Fibroblast of skin of right biceps (primary cell): ENCODE measurements around the gene RECQL5.
A peak's percentile ranks its signal among the peaks of the same experiment; 100 is the strongest.

Source experiments
- DNase-seq: peaks from one replicate; pipeline ENCODE4 v3.0.0-alpha.2; 2013

The RECQL5 gene

DNA sequence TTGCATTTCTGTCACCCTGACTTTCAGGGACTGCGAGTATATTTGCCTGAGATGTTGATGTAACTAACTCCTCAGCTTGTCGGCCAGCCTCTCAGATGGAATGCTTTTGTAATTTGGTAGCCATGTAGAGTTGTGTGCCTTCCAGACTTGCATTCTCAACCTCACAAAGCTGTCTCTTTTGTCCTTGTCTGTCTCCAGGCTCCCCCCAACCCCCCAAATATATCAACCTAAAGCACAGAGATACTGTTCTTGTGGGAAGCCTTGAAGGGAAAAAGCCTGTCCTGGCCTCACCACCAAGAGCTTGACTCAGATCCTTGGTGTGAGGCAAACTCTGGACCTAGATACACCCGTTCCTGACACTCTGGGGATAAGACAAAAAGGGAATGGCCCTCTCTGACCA, 18.5 kb upstream of the RECQL5 start:
- DNase-seq, result peak; percentile 14

DNA sequence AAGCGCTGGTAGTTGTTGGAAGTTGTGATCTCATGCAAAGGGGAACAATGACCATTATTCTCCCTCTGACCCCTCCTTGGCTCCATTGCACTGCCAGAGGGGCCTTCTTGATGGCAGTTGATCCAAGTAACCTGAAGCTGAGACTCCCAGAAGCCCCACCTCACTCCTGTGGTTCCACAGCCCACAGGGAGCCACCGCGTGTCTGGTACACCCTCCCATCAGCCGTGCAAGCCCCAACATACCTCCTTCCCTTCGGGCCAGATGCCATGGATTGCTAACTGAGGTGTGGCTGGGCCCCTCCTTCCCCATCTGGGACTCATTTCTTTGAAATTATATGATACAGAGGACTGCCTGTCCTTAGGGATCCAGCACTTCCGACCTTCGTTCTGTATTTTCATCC, 18.0 kb upstream of the RECQL5 start:
- peak; percentile 62 for DNase-seq

DNA sequence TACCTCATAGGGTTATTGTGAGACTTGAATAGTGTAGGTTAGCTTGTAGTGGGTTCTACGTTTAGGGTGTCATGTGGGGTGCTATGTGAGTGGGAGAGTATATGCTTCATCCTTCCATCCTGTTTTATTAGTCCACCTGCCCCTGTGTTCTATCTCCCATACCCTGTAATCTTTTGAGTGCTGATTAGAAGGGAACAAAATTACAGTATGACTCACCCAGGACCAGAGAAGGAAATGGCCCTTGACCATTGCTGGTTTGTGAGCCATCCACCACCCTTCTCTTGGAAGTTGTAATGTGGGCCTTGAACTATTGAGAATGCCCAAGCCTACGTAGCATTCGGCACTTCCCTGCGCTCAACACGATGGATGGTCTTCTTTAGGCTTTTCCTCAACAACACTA, 17.3 kb upstream of the RECQL5 start:
- no peak for DNase-seq

DNA sequence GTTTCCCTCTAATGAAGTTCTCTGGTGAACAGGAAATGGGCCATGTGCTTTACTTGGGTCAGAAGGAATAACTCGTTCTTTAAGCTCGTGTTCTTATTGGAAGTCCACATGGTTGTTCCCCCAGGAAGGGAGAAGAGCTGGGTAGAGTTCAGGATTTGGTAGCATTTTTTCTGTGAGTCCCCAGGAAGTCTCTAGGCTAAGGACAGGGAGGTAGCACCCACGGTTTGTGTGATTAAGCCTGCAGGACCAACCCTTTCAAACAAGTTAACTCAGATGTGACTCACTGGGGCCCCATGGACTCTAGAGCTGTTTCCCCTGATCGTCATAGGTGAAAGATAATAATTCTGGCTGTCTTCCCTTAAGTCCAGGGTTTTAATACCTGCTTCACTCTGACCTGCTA, 16.6 kb upstream of the RECQL5 start:
- DNase-seq, result peak; percentile 66

DNA sequence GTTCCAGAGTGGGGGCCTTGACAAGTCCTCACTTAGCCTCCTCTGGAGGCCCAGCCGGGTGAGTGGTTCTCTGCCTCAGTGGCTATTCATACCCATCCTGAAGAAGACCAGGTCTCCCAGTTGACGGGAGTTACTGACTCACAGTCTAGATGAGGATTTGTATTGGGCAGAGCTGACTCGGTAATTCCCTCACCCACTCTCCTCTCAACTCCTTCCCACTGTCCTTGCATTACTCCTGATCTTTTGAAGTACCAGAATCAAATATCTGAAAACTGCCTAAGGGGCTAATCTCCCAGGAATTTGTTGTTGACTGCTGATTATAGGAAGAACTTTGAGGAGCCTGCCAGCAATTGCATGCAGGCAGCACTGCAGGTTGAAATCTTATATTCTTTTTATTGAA, 14.3 kb upstream of the RECQL5 start:
- no peak for DNase-seq

DNA sequence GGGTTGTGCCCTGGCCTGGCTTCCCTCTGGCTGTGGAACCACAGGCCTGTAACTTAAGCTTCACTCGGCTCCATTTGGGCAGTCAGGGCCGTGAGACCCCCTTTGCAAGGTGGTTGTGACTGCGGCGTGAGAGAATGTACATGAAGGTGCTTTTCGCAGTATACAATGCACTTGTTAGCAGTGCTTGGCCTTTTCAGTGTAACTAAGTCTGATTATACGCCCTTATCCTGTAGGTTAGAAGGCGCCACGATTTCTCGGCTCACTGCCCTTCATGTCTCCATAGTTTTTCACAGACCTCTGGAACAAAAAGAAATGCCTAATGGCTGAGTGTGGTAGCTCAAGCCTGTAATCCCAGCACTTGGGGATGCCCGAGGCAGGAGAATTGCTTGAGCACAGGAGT, 13.5 kb upstream of the RECQL5 start:
- DNase-seq, result no peak

DNA sequence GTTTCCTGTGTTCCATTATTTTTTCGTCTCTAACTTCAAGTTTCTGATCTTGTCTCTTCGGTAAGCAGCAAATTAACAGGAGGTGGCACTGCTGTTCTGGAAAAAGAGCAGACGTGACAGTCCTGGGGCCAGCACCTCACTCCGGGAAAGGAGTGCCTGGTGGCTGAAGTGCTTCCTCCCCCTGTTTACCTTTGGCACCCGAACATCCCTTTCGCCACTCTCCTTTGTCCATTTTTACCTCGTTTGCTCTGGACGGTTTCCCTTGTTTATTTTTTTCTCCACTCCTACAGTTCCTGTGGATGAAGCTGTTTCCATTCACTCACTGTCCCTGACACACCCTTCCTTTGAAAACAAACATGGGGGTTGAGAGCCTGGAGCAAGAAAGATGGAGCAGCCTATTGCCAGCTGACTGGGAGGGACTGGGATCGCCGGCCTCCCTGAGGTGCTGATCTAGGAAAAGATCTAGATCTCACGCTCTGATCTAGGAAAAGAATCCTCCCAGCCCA, 12.8 kb upstream of the RECQL5 start:
- DNase-seq, result no peak

DNA sequence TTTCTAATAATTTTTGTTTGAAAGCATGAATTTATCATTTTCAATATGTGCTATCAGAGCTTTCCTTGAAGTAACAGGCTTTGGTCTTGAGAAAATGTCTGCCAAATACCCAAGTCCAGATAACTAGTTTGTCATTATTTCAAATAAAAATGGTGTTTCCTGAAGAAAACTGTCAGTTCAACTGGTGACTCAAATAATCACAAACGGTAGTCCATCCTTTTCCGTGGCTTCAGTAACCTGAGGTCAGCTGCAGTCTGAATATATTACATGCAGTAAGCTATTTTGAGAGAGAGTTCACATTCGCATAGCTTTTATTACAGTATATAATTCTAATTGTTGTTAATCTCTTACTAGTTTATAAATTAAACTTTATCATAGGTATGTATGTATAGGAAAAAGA, 9.5 kb upstream of the RECQL5 start:
- DNase-seq, result no peak

DNA sequence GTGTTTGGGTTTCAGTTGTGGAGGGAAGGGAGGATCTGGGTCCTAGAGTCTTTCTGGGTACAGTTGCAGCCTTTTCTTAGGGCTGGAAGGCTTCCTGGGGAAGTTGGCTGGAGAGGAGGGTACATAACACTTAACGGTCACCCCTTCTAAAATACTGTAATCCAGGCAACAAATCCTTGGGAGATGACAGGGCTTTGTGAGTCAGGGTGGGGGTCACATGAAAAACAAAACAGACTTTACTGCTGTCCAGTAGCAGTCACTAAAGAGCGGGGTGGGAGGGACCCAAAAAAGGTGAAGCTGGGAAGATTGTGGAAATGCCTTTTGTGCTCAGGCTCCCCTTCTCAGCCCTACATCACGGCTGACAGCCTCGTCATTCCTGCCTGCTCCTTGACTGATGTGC, 6.5 kb upstream of the RECQL5 start:
- DNase-seq, result no peak

DNA sequence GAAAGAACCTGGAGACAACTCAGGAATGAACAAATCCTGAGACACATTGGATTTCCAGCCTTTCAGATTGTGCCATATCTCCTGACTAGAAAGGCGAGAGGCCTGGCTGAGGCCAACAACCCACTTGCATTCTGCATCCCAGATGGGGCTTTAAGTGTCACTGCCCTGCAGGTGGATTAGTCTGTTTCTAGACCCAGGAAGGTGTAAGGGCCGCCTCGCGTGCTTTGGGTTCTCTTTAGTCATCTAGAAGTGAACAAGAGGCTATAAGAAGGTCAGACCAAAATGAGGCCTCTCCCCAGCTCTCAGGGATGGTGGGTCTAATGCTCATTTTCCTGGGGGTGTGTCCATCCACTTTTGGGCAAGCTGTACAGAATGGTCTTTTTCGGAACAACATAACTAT, 5.1 kb upstream of the RECQL5 start:
- DNase-seq, result no peak

DNA sequence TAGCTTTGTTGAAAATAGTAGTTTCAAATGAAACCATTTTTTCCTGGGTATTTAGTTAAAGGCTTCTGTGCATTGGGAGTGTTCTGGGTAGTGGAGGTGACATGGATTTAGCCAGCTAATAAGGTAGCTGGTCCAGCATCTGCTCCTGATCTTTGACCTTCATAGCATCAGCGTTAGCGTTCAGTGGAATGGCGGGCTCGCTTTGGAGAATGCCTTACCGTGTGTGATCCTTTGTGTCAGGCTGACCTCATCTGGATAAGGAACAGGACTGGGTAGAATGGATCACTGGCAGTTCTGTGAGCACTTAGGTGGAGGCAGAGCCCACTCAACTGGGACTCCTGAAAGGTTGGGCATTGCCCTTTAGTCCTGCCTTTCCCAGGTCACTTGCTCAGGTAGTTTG, 3.9 kb upstream of the RECQL5 start:
- DNase-seq, result no peak

DNA sequence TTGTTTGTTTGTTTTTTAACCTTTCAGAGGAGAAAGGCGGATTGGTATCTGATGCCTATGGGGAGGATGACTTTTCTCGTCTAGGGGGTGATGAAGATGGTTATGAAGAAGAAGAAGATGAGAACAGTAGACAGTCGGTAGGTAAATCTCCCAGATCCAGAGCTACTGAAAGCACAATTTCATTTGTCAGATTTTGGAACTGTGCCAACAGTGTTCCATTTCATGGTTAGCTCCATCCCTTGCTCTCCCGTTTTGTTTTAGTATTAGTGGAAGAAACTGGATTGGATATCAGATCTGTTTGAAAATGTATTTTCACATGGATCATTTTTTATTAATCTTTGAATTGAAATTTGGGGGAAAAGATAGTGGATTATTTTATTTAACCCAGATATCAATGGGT, 1.5 kb upstream of the RECQL5 start:
- DNase-seq, result no peak

DNA sequence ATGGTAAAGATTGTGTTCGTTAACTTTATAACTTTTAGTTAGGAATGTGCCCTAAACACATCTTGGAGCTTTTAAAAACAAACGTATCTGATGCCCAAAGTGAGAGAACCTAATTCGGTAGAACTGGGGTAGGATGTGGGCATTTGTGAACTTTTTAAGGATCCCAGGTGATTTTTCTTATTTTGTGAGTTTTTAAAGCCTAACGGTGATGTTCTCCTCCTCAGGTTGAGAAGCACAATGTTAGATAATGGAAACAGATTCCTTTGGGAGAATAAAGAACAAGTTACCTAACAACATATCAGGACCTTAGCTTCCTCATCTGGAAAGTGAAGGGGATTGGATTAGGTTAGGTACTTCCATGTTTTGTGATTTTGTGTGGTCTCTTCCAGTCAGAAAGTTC, 871 bp upstream of the RECQL5 start:
- no peak for DNase-seq

DNA sequence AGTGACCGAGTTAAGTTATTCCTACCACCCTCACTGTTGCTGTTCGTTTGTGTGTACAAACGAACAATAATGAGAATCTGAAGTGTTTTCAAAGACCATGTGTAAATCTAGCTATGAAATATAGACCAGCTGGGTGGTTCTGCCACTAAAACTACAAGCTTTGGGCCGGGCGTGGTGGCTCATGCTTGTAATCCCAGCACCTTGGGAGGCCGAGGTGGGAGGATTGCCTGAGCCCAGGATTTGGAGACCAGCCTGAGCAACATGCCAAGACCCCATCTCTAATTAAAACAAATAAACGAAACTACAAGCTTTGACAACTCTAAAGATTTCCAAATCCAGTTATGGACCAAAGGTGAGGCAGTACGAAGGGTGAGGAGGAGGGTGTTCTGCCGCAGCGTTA, 973 bp downstream of the RECQL5 start:
- DNase-seq, result no peak

DNA sequence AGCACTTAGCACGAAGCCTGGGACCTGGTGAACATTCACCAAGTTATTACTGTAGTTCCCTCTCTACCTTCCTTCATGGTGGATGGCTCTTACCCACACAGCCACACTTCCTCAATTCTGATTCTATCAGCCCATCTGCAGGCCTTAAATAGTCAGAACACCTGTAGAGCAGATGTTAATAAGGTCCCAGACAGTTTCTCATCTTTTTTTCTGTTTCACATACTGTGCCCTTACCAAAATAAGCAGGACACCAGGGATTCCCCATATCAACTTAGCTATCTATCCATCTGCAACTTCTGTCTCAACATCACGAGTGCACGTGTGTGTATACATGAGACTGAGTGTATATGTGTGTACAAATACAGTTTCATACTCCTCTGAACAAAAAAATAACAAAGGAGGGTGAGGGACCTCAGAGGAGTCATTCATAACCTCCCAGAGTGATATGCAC, 2.8 kb downstream of the RECQL5 start:
- DNase-seq, result no peak

DNA sequence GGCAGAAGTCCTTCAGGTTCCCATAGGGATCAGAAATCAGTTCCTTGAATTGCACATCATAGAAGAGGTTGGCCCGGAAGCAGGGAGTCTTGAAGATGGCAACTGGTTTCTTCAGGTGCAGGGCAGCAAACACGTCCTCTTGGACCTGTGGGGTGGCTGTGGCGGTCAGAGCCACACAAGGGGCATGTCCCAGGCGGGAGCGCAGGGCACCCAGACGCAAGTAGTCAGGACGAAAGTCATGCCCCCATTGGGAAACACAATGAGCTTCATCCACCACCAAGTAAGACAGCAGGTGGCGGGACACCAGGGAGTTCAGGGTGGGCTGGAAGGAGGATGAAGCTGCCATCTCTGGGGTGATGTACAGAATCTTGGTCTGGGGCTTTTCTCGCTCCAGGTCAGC, 4.4 kb downstream of the RECQL5 start:
- DNase-seq, result no peak

DNA sequence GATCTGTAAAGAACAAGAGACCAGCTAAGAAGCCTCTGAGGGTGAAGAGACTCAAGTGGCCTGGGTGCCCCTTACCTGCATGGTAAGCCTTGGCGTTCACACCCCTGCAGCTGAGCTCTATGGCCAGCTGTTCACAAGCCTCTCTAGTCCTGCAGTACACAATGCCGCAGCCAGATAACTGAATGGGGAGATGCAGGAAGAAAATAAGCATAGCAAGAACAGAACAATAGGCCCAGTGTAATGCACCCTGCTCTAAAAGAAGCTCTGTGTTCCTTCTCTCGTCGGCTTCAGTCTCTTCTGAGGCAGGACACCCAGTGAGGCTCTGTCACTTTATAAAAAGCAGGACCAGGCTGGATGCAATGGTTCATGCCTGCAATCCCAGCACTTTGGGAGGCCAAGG, 5.4 kb downstream of the RECQL5 start:
- no peak for DNase-seq

DNA sequence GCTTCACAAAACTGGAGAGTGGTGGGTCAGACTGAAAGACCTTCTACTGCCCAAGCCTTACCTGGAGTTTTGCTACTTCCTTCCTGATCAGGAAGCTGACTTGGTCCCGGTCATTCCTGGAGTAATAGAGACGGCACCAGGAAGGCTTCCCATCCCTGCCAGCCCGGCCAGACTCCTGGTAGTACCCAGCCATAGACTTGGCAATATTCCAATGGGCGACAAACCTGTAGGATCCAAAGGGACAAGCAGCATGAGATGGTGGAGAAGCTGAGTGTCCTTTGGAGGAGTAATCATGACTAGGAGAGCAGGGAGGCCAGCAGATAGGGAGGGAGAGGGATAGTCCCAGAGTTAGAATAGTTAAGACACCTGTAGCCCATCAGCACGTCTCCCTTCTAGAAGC, 8.7 kb downstream of the RECQL5 start:
- DNase-seq, result no peak

DNA sequence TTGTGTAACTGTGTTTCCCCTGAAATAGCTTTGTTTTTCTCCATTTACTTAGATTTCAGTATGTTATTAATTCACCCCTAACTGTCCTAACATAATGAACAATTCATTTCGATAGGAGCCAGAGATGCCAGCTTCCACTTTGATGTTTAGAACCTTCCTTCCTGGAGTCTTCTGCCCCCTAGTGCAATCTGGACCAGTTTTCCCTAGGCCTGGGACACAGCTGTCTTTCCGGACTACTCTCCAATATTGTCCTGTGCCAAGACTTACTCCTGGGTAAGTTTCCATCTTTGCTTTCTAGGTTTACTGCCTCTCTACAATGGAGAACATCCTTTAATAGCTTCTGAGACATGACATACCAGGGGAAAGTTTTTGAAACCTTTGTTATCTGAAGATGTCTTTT, 12.8 kb downstream of the RECQL5 start:
- no peak for DNase-seq

DNA sequence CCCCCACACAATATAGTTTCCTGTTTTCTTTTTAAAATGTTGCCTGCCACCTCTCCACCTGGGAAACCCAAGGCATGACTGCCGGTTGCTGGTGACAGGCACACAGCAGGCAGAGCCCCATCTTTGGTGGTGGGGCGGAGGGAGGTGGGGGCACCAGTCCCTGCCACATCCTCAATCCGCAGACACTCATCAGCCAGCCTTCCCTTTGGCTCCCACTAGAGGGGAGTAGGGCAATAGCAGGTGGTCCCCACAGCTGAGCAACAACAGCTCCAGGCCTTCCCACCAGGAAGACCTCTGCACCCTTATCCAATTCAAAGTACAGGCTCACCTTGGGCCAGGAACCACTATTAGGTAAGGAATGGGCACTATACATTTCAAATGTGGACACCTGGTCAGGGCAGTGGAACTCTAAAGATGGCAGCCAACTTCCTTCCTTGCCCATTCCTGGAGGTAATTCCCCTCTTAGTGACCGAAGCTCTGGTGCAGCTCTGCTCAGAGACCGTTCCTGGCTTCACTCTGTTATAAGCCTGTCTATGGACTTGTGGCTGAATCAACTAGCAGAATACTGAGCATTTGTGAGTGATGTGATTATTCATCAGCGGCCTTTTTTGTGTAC, 13.9 kb downstream of the RECQL5 start:
- peak; percentile 42 for DNase-seq

DNA sequence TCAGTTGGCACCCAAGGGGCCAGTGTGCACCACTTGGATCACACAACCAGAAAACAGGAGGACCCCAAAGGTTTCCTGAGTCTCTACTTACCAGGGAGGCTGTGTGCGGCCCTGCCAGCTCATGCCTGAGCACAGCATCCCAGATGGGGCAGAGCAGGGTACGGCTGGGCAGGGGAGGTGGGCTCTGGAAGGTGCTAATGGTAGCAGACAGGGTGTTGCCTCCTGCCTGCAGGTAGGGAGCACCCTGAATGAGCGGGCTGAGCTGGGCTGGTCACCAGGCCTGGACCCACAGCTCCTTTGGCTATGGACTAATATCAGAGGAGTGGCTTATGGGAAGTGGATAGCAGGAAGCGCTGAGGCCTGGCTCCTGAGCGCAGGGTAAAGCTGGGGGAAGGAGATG, 14.6 kb downstream of the RECQL5 start:
- DNase-seq, result no peak

DNA sequence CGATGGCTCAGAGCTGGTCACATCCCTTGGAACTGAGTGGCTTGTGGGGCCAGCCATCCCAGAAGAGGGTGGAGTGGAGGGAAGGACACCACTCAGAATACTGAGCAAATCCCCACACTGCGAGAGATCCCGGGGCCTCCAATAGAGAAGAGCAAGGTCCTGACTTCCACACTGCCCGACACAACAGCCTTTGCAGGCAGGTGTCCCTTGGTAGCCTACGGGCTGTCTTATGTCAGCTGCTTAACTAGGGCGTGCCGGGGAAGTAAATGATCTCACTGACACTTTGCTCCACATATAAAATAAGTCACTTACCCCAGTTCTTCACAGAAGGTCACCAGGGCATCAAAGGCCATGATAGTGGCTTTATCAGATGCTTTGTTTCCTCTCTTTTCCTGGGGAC, 16.1 kb downstream of the RECQL5 start:
- no peak for DNase-seq

DNA sequence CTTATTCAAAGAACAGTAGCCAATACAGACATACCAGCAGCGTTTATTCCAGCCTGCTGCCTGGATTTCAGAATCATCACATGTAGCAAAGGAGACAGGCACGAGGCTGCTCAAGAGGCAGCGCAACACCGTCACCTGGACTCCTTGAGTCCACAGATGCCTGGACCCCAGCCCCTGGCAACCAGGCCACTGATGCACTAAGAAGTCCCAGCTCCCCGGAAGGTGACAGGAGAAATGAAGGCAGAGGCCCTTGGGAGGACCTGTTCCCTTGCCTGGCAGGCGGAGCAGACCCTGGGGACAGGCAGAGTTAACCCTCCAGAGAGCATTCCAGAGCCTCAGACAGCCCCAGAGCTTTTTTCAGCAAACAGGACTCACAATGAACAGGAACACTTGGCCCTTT, 17.3 kb downstream of the RECQL5 start:
- DNase-seq, result no peak

DNA sequence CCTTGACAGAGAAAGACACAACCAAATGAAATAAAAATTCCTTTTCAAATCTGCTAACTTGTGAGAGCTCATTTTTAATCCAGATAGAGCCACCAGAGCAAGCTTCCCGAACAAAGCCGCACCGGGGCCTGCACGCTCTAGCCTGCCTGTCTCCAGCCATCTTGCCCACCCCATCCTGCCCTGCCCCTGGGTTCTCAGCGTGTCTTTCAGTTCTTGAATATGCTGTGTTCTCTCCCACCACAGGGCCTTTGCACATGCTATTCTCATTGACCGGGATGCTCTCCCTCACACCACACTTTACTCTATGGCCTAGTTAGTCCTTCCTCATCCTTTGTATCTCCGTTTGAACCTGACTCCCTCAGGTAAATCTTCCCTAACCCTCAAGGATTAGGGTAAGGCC, 19.0 kb downstream of the RECQL5 start:
- DNase-seq, result no peak

DNA sequence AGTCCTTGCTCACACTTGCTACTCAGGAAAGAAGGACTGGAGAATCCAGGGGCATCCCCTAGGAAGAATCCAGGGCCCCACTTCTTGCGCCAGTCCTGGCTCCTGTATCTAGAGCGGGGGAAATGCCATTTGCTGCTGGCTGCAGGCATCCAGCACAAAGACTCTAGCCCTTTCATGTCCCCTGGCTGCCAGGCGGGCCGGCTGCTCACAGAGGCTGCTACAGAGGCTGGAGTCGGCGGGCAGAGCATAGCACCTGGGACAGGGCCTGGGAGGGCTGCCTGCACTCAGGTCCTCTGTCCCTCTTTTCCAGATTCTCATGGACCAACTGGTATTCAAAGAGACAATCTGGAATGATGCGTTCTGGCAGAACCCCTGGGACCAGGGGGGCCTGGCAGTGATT, 19.9 kb downstream of the RECQL5 start:
- no peak for DNase-seq

DNA sequence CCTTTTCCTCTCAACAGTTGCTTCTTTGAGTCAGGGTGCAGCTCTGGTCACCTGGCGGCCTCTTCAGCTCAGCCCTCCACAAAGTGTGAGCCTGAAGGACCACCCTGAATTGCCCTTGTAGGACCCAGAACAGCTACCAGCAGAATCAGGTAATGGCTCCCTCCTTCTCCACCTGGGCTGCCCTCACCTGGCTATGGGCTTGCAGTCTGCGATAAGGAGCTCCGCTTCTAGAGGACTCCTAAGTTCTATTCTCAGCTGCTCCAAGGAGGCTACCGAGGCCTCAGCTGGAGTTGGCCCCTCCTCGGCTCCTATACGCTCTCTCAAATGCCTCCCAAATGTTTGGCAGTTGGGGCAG, 20.3 kb downstream of the RECQL5 start:
- no peak for DNase-seq
